Measurements from ENCODE around the gene MSH3. TPM values are rescaled to one million over a fixed set of nuclear protein-coding genes. Genes with fewer than 3 reads are reported as not detected.

MSH3 gene
- total RNA-seq, 1 donor from 2014 or later: 15.4 TPM

DNA sequence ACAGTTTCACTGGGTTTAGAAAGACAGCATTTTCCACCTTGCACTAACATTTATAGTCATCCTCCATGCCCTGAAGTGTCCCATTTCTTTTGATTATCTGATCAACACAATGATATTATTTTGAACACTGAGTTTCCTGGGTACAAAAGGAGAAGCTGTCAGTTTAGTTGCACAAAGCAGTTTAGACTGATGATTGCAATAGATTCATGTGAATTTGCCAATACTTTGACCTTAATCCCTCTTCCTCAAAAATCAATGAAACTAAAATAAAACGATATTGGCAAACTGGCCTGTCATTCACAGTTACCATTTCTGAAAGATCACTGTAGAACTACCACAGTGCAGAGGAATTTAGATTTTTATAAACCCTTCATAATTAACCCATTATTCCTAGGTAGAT lies 271.5 kb downstream of the MSH3 start:
- Mint-ChIP-seq H3K27ac (ENCODE audit: unreplicated experiment) (no peak overlapping the region), H3K9me3 (ENCODE audit: unreplicated experiment) (peaks cover 4% of the 10 kb centered on the region), H3K27me3 (ENCODE audit: low read depth, unreplicated experiment) (no peaks in the 10 kb centered on the region), H3K4me3 (ENCODE audit: unreplicated experiment) (no peak overlapping the region), H3K4me1 (ENCODE audit: low read depth, unreplicated experiment) (no peaks in the 10 kb centered on the region), H3K36me3 (ENCODE audit: low read depth, unreplicated experiment) (no peaks in the 10 kb centered on the region)
- no peak overlapping the region for H3K4me2 ChIP-seq (ENCODE audit: low read length)
- no peaks in the 10 kb centered on the region for H4K20me1 ChIP-seq (ENCODE audit: insufficient read depth, low read length)
- no peaks in the 10 kb centered on the region for H3K9me3 ChIP-seq (ENCODE audit: insufficient read depth, low read depth, low read length)
- H3K27me3 ChIP-seq (ENCODE audit: insufficient read depth, low read length): no peaks in the 10 kb centered on the region
- TF ChIP-seq, protein P1, sequence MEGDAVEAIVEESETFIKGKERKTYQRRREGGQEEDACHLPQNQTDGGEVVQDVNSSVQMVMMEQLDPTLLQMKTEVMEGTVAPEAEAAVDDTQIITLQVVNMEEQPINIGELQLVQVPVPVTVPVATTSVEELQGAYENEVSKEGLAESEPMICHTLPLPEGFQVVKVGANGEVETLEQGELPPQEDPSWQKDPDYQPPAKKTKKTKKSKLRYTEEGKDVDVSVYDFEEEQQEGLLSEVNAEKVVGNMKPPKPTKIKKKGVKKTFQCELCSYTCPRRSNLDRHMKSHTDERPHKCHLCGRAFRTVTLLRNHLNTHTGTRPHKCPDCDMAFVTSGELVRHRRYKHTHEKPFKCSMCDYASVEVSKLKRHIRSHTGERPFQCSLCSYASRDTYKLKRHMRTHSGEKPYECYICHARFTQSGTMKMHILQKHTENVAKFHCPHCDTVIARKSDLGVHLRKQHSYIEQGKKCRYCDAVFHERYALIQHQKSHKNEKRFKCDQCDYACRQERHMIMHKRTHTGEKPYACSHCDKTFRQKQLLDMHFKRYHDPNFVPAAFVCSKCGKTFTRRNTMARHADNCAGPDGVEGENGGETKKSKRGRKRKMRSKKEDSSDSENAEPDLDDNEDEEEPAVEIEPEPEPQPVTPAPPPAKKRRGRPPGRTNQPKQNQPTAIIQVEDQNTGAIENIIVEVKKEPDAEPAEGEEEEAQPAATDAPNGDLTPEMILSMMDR (IDR thresholded peaks at IDR 0.05; ENCODE audit: insufficient read depth, low read depth, low read length): no peak
- no peak for TF ChIP-seq EZH2 (IDR thresholded peaks at IDR 0.05; ENCODE audit: insufficient read depth, low read length)
- no peaks in the 10 kb centered on the region for H3K4me1 ChIP-seq (ENCODE audit: insufficient read depth, low read length)
- H3K9ac ChIP-seq (ENCODE audit: low read length): no peak overlapping the region
- H2AFZ ChIP-seq (ENCODE audit: low read depth, low read length): no peak overlapping the region
- DNase-seq (ENCODE audit: low read depth): no peak
- no peaks in the 10 kb centered on the region for H3K36me3 ChIP-seq (ENCODE audit: insufficient read depth, low read length)
- H3K4me3 ChIP-seq (ENCODE audit: insufficient read depth, low read depth, low read length): no peak overlapping the region
- no peak overlapping the region for H3K27ac ChIP-seq (ENCODE audit: low read depth, low read length)
- no peaks in the 10 kb centered on the region for H3K79me2 ChIP-seq (ENCODE audit: insufficient read depth, low read length)
- FAIRE-seq: no peak

Other genes starting within 250 kb of the MSH3 start
- 48.5 and 48.8 TPM in 2 replicates for gene ZFYVE16, start 246.6 kb upstream of the MSH3 start, total RNA-seq
- 2.9 and 4.4 TPM in 2 replicates for gene FAM151B, start 166.6 kb upstream of the MSH3 start, total RNA-seq
- gene ANKRD34B, start 84.4 kb upstream of the MSH3 start, total RNA-seq: 0.10 and 0.20 TPM in 2 replicates
- gene DHFR, start 331 bp downstream of the MSH3 start, total RNA-seq: 11.9 and 14.4 TPM in 2 replicates